Kidney epithelial cell (primary cell): ENCODE data around the gene SDK2. TPM values are rescaled to one million over a fixed set of nuclear protein-coding genes. Genes with fewer than 3 reads are reported as not detected.

Experiments used
- DNase-seq: peaks from one replicate; pipeline ENCODE4 v3.0.0-alpha.2; 2010; ENCODE audit warnings: low read depth
- H3K27me3 ChIP-seq: 2 replicates; pipeline ENCODE4 v1.6.0; 2011; ENCODE audit warnings: low read length; ENCODE audit not compliant: control insufficient read depth, insufficient read depth
- H3K36me3 ChIP-seq: 2 replicates; pipeline ENCODE4 v1.5.1; 2011; ENCODE audit warnings: low read length; ENCODE audit not compliant: control insufficient read depth, insufficient read depth
- H3K4me3 ChIP-seq: 2 replicates; pipeline ENCODE4 v1.5.1; 2011; ENCODE audit warnings: low read depth, mild to moderate bottlenecking, control low read depth, low read length
- CTCF ChIP-seq: IDR thresholded peaks from 2 replicates; pipeline ENCODE4 v1.5.1; 2011; ENCODE audit warnings: mild to moderate bottlenecking, moderate library complexity, low read length, control low read depth, inconsistent platforms; ENCODE audit not compliant: insufficient read depth, poor library complexity, severe bottlenecking
- total RNA-seq: library from RNA; depleted of rRNA; stranded (reverse); fragments of >200 nt; gene quantifications from 2 replicates; pipeline ENCODE4 v1.2.3, GENCODE V29; 2015

The SDK2 gene
- total RNA-seq, 1 donor from 2014 or later, result 1.2 TPM

- Histone ChIP-seq H3K27me3 (no peaks in the 10 kb centered on the region), H3K4me3 (no peak overlapping the region), H3K36me3 (no peaks in the 10 kb centered on the region)
- no peak for DNase-seq
- no peak for TF ChIP-seq CTCF
Observed at GRCh38 chr17:73465953-73466230, 178.4 kb downstream of the SDK2 start.

- H3K4me3 ChIP-seq, result no peak overlapping the region
Observed at GRCh38 chr17:73465130-73465952, 178.9 kb downstream of the SDK2 start.

GRCh38 chr17:73464447-73464846 lies 179.8 kb downstream of the SDK2 start:
- Histone ChIP-seq H3K27me3 (no peaks in the 10 kb centered on the region), H3K36me3 (no peaks in the 10 kb centered on the region), H3K4me3 (no peak overlapping the region)
- no peak for DNase-seq
- no peak for TF ChIP-seq CTCF

More at GRCh38 chr17:73465130-73465952, 178.9 kb downstream of the SDK2 start:
- Histone ChIP-seq H3K27me3 (no peaks in the 10 kb centered on the region), H3K36me3 (no peaks in the 10 kb centered on the region)
- DNase-seq, result no peak
- no peak for TF ChIP-seq CTCF

- no peaks in the 10 kb centered on the region for H3K36me3 ChIP-seq
- DNase-seq, result no peak
- H3K4me3 ChIP-seq, result no peak overlapping the region
- TF ChIP-seq CTCF, result no peak
- H3K27me3 ChIP-seq, result no peaks in the 10 kb centered on the region
Observed at GRCh38 chr17:73463821-73464220, 180.4 kb downstream of the SDK2 start.

- no peak for TF ChIP-seq CTCF
- H3K27me3 ChIP-seq, result no peaks in the 10 kb centered on the region
- H3K4me3 ChIP-seq, result no peak overlapping the region
- DNase-seq, result no peak
- no peaks in the 10 kb centered on the region for H3K36me3 ChIP-seq
Observed at GRCh38 chr17:73462823-73463222, 181.4 kb downstream of the SDK2 start.

GRCh38 chr17:73459980-73460379 lies 184.3 kb downstream of the SDK2 start:
- no peak for DNase-seq
- no peak overlapping the region for H3K4me3 ChIP-seq
- TF ChIP-seq CTCF, result no peak
- H3K36me3 ChIP-seq, result no peaks in the 10 kb centered on the region
- peaks cover 11% of the 10 kb centered on the region for H3K27me3 ChIP-seq
